Left colon (tissue), 2 donors: Measurements from ENCODE around the gene NMB. TPM values are rescaled to one million over a fixed set of nuclear protein-coding genes. Genes with fewer than 3 reads are reported as not detected.
"Not testable (repeated sequence)": the region's sequence is repeated elsewhere in the genome, so short reads cannot be mapped to it uniquely, and the experiment has no call there.

ENCODE experiments used
- ATAC-seq: fragments of 200-7000 bp; cut with Tn5 transposase; one replicate; pipeline ENCODE4 v1.9.1; 2020; ENCODE audit warnings: mild to moderate bottlenecking, moderate library complexity
- DNase-seq, 2 donors: peaks; one replicate each; pipeline ENCODE4 v3.0.0-alpha.2; 2020
- intact Hi-C, 2 donors: fragments of 100-400 bp; cut with DNase I in 1 of 2; cut with micrococcal nuclease in 1 of 2; formaldehyde crosslinking; loops; one replicate each; pipeline versions ENCODE4 v1.11.2 to v1.14.0; 2022; cut with DNase I, micrococcal nuclease
- long read RNA-seq: library from polyadenylated mRNA; unstranded; transcript quantifications from one replicate; pipeline ENCODE4 v2.0.0, GENCODE V29; 2021
- total RNA-seq, 2 donors: library from RNA; stranded (reverse); fragmentation: NEBNext Ultra II Directional; extraction: Animal tissue kit (Norgen Biotek cat#: 25700); gene quantifications; one replicate each; pipeline ENCODE4 v1.2.1, GENCODE V29; 2021
- donor health status: DM: no; HTN: no; CAD: no.
- donor health status: DM: yes; HTN: yes; CAD: no.

Gene NMB
- total RNA-seq: 1 to 10 TPM; 1.8 to 2.8 TPM
- long read RNA-seq, partial matches to known transcripts: 0 of 4 reads
- long read RNA-seq, other reads (novel, unspliced or antisense): 0 of 4 reads

GRCh38 chr15:84658080-84658787 lies at the start of gene NMB:
Gene NMB (minus strand): TSS chr15:84658199. CDS start chr15:84658152, 47 bp downstream.
- DNase-seq (peak; percentile 88), ATAC-seq (peak; percentile 67)
- intact Hi-C loops: loop anchor here (10.0 kb wide), 2 partner anchors 63 to 1077 kb away; no protein-coding TSS in a partner anchor

- intact Hi-C loops: no loop called here
- no peak for DNase-seq
- ATAC-seq: no peak
Observed at GRCh38 chr15:84703808-84704207, 45.8 kb upstream of the NMB start.

GRCh38 chr15:84702961-84703482 lies 45.0 kb upstream of the NMB start:
- ATAC-seq (peak; percentile 23), DNase-seq (peak in 1 of 2 donors; percentile 36)
- intact Hi-C loops: no loop called here

- DNase-seq: no peak
- intact Hi-C loops: no loop called here
- no peak for ATAC-seq
Observed at GRCh38 chr15:84699538-84700191, 41.7 kb upstream of the NMB start.

GRCh38 chr15:84697236-84697990 lies 39.4 kb upstream of the NMB start:
- ATAC-seq: no peak
- intact Hi-C loops: no loop called here
- no peak for DNase-seq

GRCh38 chr15:84696757-84697156 lies 38.8 kb upstream of the NMB start:
- intact Hi-C loops: no loop called here
- ATAC-seq (no peak), DNase-seq (no peak)

- no peak for DNase-seq
- intact Hi-C loops: no loop called here
Observed at GRCh38 chr15:84690342-84690741, 32.3 kb upstream of the NMB start.

GRCh38 chr15:84689858-84690257 lies 31.9 kb upstream of the NMB start:
- DNase-seq: no peak
- intact Hi-C loops: no loop called here
- ATAC-seq: no peak

More at GRCh38 chr15:84690342-84690741, 32.3 kb upstream of the NMB start:
- ATAC-seq: no peak

GRCh38 chr15:84686446-84686845 lies 28.4 kb upstream of the NMB start:
- DNase-seq, intact Hi-C loops, ATAC-seq: not testable (repeated sequence)

- ATAC-seq (no peak), DNase-seq (no peak)
- intact Hi-C loops: no loop called here
Observed at GRCh38 chr15:84685304-84685703, 27.3 kb upstream of the NMB start.

GRCh38 chr15:84684092-84684491 lies 26.1 kb upstream of the NMB start:
- ATAC-seq (no peak), DNase-seq (no peak)
- intact Hi-C loops: no loop called here

GRCh38 chr15:84681831-84682230 lies 23.8 kb upstream of the NMB start:
- ATAC-seq (no peak), DNase-seq (no peak)

GRCh38 chr15:84671211-84671610 lies 13.2 kb upstream of the NMB start:
- DNase-seq (no peak), ATAC-seq (no peak)
- intact Hi-C loops: no loop called here

More at GRCh38 chr15:84681831-84682230, 23.8 kb upstream of the NMB start:
- intact Hi-C loops: no loop called here

GRCh38 chr15:84669726-84670125 lies 11.7 kb upstream of the NMB start:
- ATAC-seq: no peak
- intact Hi-C loops: no loop called here

GRCh38 chr15:84668221-84668982 lies 10.4 kb upstream of the NMB start:
- intact Hi-C loops: no loop called here
- no peak for ATAC-seq
- DNase-seq: no peak

More at GRCh38 chr15:84669726-84670125, 11.7 kb upstream of the NMB start:
- DNase-seq: no peak

- DNase-seq: no peak
- ATAC-seq: no peak
- intact Hi-C loops: no loop called here
Observed at GRCh38 chr15:84666373-84666772, 8.4 kb upstream of the NMB start.

GRCh38 chr15:84661001-84661400 lies 3.0 kb upstream of the NMB start:
- ATAC-seq (no peak), DNase-seq (no peak)
- intact Hi-C loops: no loop called here
